BLaER1 (cell line): ENCODE data around the gene ZNF362.

Experiments used
- H3K27ac ChIP-seq: shearing (Covaris generic); formaldehyde crosslinking; 2 replicates; pipeline ENCODE4 v1.8.1; 2022
- H3K27me3 ChIP-seq: shearing (Covaris generic); formaldehyde crosslinking; 2 replicates; pipeline ENCODE4 v1.8.1; 2022
- H3K36me3 ChIP-seq: shearing (Covaris generic); formaldehyde crosslinking; 2 replicates; pipeline ENCODE4 v1.8.1; 2022
- H3K4me1 ChIP-seq: shearing (Covaris generic); formaldehyde crosslinking; 2 replicates; pipeline ENCODE4 v1.8.1; 2022
- H3K4me2 ChIP-seq: shearing (Covaris generic); formaldehyde crosslinking; 2 replicates; pipeline ENCODE4 v1.8.1; 2022
- H3K4me3 ChIP-seq: shearing (Covaris generic); formaldehyde crosslinking; 2 replicates; pipeline ENCODE4 v1.8.1; 2022
- H3K9ac ChIP-seq: shearing (Covaris generic); formaldehyde crosslinking; 2 replicates; pipeline ENCODE4 v1.8.1; 2022
- H3K9me3 ChIP-seq: shearing (Covaris generic); formaldehyde crosslinking; 2 replicates; pipeline ENCODE4 v1.8.1; 2022
- H4K20me1 ChIP-seq: shearing (Covaris generic); formaldehyde crosslinking; 2 replicates; pipeline ENCODE4 v1.8.1; 2022
- Cebpa-rat ChIP-seq: shearing (Covaris generic); IDR thresholded peaks from 2 replicates; pipeline ENCODE4 v1.8.1; 2022

Gene ZNF362

DNA sequence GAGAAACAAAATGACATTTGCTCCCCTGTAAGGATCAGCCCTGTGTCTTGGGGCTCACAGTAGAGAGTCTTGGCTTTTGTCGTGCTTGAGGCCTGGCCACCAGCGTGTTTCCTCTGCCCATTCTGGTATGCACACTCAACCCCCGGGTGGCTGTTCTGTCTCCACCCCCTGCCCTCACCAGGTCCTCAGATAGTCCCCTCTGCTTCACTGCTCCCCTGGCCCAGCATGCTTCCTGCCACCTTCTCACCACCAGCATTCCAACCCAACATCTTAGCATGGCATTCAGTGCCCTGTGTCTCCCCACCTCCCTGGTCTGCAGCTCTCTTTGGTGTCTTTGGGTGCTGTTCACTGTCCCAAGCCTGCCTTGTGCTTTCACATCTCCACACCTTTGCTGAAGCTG is 16.2 kb downstream of the ZNF362 start:
- Histone ChIP-seq H3K36me3 (peaks cover 98% of the 10 kb centered on the region), H3K9me3 (no peaks in the 10 kb centered on the region), H3K27me3 (no peaks in the 10 kb centered on the region), H3K4me3 (no peak overlapping the region), H3K9ac (no peak overlapping the region; the same call in 1 of the 2 replicates), H3K4me2 (peak overlapping the region; percentile 16; the same call in 1 of the 2 replicates), H3K27ac (no peak overlapping the region), H4K20me1 (peaks cover 97% of the 10 kb centered on the region), H3K4me1 (peaks cover 47% of the 10 kb centered on the region)
- no peak for TF ChIP-seq Cebpa-rat

DNA sequence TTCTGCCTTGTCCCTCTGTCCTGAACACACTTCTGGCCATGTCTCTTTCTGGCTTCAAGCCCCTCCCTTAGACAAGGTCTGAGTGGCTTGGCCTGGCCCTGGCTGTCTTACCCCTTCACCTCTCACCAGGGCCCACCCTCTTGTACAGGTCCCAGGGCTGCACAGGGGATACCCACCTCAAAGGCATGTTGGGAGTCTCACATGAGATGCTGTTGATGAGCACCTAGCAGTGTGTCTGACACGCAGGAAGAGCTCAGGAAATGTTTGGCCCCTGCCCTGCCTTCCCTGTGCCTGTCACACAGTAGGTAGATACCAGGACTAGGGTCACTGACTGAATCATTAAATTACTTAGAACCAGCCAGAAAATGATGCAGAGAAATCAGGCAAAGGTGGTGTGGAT is 16.6 kb downstream of the ZNF362 start:
- no peak overlapping the region for H3K27ac ChIP-seq
- peaks cover 51% of the 10 kb centered on the region for H3K4me1 ChIP-seq
- H3K36me3 ChIP-seq, result peaks cover 98% of the 10 kb centered on the region
- peak overlapping the region; percentile 16; the same call in 1 of the 2 replicates for H3K4me2 ChIP-seq
- peaks cover 97% of the 10 kb centered on the region for H4K20me1 ChIP-seq
- H3K27me3 ChIP-seq, result no peaks in the 10 kb centered on the region
- H3K9ac ChIP-seq, result no peak overlapping the region; the same call in 1 of the 2 replicates
- H3K4me3 ChIP-seq, result no peak overlapping the region
- no peaks in the 10 kb centered on the region for H3K9me3 ChIP-seq
- no peak for TF ChIP-seq Cebpa-rat

DNA sequence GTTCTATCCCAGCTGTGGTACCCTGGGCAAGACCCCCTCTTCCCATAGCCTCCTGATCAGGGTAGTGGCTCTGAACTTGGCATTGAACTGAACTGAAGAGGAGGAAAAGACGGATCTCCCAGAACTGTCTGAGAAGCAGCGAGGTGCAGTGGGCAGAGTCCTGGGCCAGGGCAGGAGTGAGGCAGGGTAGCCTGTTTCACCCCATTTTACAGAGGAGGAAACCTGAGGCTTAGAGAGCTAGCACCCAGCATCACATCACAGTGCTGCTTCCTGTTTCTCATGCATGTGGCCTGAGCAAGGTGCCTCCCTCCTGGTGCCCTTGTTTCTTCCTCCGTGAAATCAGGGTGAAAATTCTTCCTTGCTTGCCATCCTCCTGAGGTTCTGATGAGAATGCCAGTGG is 17.1 kb downstream of the ZNF362 start:
- Histone ChIP-seq H3K27me3 (no peaks in the 10 kb centered on the region), H3K4me1 (peaks cover 53% of the 10 kb centered on the region), H3K4me3 (no peak overlapping the region), H3K9ac (no peak overlapping the region), H3K36me3 (peaks cover 98% of the 10 kb centered on the region), H3K27ac (no peak overlapping the region), H4K20me1 (peaks cover 96% of the 10 kb centered on the region), H3K9me3 (no peaks in the 10 kb centered on the region), H3K4me2 (no peak overlapping the region)
- no peak for TF ChIP-seq Cebpa-rat

DNA sequence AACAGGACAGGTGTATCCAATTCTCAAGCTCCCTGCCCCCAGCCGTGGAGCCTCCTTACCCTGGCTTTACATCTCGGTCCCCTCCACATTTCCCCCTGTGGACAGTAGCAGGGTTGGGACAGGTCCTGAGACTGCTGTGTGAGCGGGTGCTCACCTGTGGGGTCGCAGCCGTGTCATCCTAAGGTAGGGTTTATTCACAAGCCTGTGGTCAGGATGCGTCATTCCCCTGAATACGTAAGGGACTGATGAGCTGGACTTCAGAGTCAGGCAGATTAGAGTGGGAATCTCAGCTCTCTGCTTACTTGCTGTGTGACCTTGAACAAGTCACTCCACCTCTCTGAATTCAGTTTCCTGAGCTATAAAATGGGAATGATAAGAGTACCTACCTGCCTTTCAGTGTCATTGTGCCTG is 17.7 kb downstream of the ZNF362 start:
- Histone ChIP-seq H3K27ac (no peak overlapping the region), H3K4me3 (no peak overlapping the region), H3K36me3 (peaks cover 98% of the 10 kb centered on the region), H3K9ac (no peak overlapping the region), H4K20me1 (peaks cover 90% of the 10 kb centered on the region), H3K27me3 (no peaks in the 10 kb centered on the region), H3K4me1 (peaks cover 53% of the 10 kb centered on the region), H3K9me3 (no peaks in the 10 kb centered on the region), H3K4me2 (no peak overlapping the region)
- TF ChIP-seq Cebpa-rat, result no peak

DNA sequence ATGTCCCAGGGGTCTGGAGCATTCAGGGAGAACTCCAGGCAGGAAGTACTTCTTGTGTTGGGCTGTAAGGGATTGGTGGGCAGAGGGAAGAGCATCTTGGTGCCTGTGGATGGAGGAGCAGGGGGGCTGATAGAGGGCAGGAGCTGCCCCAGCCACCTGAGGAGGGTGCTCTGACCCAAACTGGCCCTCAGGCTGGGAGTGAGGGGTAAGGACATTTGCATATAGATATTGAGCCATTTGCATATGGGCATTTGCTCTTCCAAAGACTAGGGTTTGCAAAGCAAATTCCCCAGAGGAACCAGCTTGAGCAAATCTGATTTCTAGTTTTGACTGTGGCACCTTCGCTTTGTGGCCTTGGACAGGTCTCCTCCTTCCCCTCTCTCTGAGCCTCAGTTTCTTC is 18.2 kb downstream of the ZNF362 start:
- Histone ChIP-seq H3K4me2 (no peak overlapping the region), H3K27me3 (no peaks in the 10 kb centered on the region), H3K27ac (no peak overlapping the region), H3K36me3 (peaks cover 97% of the 10 kb centered on the region), H3K9me3 (no peaks in the 10 kb centered on the region), H4K20me1 (peaks cover 85% of the 10 kb centered on the region), H3K4me1 (peaks cover 53% of the 10 kb centered on the region), H3K9ac (no peak overlapping the region), H3K4me3 (no peak overlapping the region)
- no peak for TF ChIP-seq Cebpa-rat

DNA sequence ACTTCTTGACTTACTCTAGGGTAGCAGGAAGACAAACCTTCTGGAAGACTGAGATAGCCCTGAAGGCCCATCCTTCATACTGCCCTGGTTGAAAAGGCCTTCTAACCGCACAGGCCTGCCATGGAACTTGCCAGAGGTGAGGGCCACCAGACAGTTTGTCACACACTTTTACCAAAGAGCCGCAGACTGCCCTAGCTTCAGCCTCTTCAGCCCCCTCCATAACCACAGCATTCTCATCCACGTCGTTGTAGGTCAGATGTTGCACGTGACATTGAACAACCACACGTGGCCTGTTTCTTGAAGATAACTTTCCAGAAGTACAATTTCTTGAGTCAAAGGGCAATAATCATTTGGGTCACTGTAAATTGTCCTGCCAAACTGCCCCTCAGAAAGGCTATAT is 18.9 kb downstream of the ZNF362 start:
- Histone ChIP-seq H3K27ac (no peak overlapping the region), H3K9ac (no peak overlapping the region), H3K4me3 (no peak overlapping the region), H3K9me3 (no peaks in the 10 kb centered on the region), H3K4me2 (no peak overlapping the region), H3K36me3 (peaks cover 97% of the 10 kb centered on the region), H3K4me1 (peaks cover 50% of the 10 kb centered on the region), H3K27me3 (no peaks in the 10 kb centered on the region), H4K20me1 (peaks cover 78% of the 10 kb centered on the region)
- TF ChIP-seq Cebpa-rat, result no peak

DNA sequence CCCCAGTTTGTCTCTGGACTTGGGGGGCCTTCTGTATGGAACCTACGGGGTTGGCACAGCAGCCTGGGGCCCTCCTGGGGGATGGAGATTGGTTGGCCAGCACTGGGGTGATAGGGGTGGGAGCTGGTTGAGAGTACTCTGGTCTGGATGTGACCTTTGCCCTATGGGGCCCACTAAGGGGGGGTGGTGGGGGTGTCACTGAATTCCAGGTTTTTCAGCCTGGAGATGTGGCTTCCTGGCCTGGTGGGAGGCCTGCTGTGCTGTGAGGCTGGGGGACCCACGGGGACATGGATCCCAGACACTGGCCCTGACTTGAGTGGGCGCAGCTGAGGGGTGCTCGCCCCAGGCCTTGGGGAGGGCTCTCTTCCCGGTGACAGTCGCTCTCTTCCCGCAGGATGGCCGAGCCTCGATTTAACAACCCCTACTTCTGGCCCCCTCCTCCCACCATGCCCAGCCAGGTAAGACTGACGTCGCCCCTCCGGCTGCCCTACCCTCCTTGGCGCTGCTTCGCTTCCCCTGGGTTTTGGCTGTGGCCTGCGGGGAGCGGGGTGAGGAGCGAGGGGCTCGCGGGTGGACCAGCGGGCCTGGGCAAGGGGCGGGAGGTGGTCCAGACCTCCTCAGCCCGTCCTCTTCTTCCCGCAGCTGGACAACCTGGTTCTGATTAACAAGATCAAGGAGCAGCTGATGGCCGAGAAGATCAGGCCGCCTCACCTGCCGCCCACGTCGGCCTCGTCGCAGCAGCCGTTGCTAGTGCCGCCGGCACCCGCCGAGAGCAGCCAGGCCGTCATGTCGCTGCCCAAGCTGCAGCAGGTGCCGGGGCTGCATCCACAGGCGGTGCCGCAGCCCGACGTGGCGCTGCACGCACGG is 19.6 kb downstream of the ZNF362 start:
- no peak overlapping the region for H3K9ac ChIP-seq
- peaks cover 43% of the 10 kb centered on the region for H3K4me1 ChIP-seq
- no peak overlapping the region for H3K27ac ChIP-seq
- no peak for TF ChIP-seq Cebpa-rat
- no peak overlapping the region for H3K4me2 ChIP-seq
- H3K36me3 ChIP-seq, result peaks cover 97% of the 10 kb centered on the region
- H3K27me3 ChIP-seq, result no peaks in the 10 kb centered on the region
- peaks cover 70% of the 10 kb centered on the region for H4K20me1 ChIP-seq
- H3K4me3 ChIP-seq, result no peak overlapping the region
- H3K9me3 ChIP-seq, result no peaks in the 10 kb centered on the region

DNA sequence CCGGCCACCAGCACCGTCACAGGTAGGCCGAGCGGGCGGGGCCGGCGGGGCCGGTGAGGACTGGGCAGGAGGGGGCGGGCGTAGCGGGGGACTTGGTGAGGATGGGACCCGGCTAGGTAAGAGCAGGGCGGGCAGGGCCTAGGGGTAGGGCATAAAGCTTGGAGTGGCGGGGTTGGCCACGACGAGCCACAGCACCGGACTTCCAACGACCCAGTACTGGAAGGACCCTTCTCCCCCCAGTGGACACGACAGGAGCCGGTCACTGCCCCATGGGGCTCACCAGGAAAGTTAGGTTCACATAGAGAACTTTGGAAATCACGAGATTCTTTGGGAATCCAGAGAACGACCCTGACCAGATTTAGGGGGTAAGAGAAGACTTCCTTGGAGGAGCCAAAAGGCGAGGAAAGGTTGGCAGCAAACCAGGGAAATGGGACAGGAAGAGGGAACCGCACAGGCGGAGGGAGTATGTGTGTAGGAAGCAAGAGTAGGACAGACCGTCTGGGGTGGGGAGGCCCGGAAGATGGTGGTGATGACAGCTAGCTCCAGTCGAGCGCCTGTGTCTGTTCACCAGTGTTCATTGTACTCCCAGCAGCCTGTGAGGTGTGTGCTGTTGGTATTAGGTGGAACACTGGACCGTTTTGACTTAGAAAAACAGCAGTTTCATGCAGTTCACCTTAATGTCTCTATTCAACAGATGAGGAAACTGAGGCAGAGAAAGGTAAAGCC is 20.4 kb downstream of the ZNF362 start:
- H3K27ac ChIP-seq, result no peak overlapping the region
- H3K4me2 ChIP-seq, result no peak overlapping the region
- no peaks in the 10 kb centered on the region for H3K27me3 ChIP-seq
- H3K4me1 ChIP-seq, result peaks cover 35% of the 10 kb centered on the region
- H3K9me3 ChIP-seq, result no peaks in the 10 kb centered on the region
- no peak for TF ChIP-seq Cebpa-rat
- peaks cover 67% of the 10 kb centered on the region for H4K20me1 ChIP-seq
- H3K4me3 ChIP-seq, result no peak overlapping the region
- H3K9ac ChIP-seq, result no peak overlapping the region
- peaks cover 97% of the 10 kb centered on the region for H3K36me3 ChIP-seq

DNA sequence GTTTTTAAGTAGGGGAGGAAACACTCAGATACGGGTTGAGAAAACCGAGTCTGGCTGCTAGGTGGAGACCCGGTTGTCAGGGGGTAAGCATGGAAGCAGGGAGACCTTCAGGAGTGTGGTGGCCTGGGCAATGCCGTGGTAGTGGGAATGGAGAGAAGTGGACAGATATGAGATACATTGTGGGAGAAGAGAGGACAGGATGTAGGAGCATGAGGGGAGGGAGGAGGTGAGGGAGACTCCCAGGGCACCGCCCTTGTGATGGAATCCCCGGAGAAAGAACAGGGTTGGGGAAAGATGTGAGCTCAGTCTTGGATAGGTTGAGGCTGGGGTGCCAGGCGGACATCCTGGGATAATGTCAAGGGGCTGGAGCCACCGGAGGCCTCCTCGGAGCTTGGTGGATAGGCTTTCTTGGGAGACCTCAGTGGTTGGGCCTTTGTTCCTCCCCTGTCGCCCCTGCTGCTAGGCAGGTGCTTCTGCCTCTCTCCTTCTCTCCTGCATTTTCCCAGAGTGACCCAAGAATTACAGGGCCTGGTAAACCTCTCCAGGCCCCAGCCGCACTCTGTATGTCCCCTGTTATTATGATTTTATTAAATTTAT is 21.3 kb downstream of the ZNF362 start:
- H3K27me3 ChIP-seq, result no peaks in the 10 kb centered on the region
- no peak overlapping the region for H3K27ac ChIP-seq

More for the DNA sequence above, 21.3 kb downstream of the ZNF362 start:
- Histone ChIP-seq H3K4me1 (peaks cover 26% of the 10 kb centered on the region), H3K36me3 (peaks cover 97% of the 10 kb centered on the region), H3K9ac (no peak overlapping the region), H4K20me1 (peaks cover 60% of the 10 kb centered on the region), H3K4me3 (no peak overlapping the region), H3K9me3 (no peaks in the 10 kb centered on the region), H3K4me2 (no peak overlapping the region)
- TF ChIP-seq Cebpa-rat, result no peak
